BE2C (cell line): ENCODE data around the gene AGBL4.

Experiments
- DNase-seq: peaks from one replicate; pipeline ENCODE4 v3.0.0-alpha.2; 2020
- H3K27me3 ChIP-seq: fragments of 250-450 bp; sonication (Bioruptor Pico); 2 replicates; pipeline ENCODE4 v1.5.1; 2020; ENCODE audit warnings: mild to moderate bottlenecking
- H3K36me3 ChIP-seq: fragments of 250-450 bp; sonication (Bioruptor Pico); 2 replicates; pipeline ENCODE4 v1.5.1; 2020; ENCODE audit warnings: mild to moderate bottlenecking
- H3K4me1 ChIP-seq: fragments of 250-450 bp; sonication (Bioruptor Pico); 2 replicates; pipeline ENCODE4 v1.5.1; 2020
- H3K4me3 ChIP-seq: 2 replicates; pipeline ENCODE4 v1.5.1; 2011; ENCODE audit warnings: low read depth, low read length
- H3K9me3 ChIP-seq: fragments of 250-450 bp; sonication (Bioruptor Pico); 2 replicates; pipeline ENCODE4 v1.5.1; 2020
- CTCF ChIP-seq: IDR thresholded peaks from 2 replicates; pipeline ENCODE4 v1.5.1; 2012; ENCODE audit warnings: mild to moderate bottlenecking, low read depth, low read length

The AGBL4 gene

GRCh38 chr1:48979940-48980339 lies 1043.8 kb downstream of the AGBL4 start:
- H3K4me3 ChIP-seq, result no peak overlapping the region
- no peak for TF ChIP-seq CTCF
- no peak for DNase-seq

GRCh38 chr1:48978413-48978812 lies 1045.3 kb downstream of the AGBL4 start:
- Histone ChIP-seq H3K4me3 (no peak overlapping the region), H3K27me3 (no peaks in the 10 kb centered on the region), H3K4me1 (no peaks in the 10 kb centered on the region), H3K9me3 (no peaks in the 10 kb centered on the region), H3K36me3 (no peaks in the 10 kb centered on the region)
- no peak for TF ChIP-seq CTCF
- no peak for DNase-seq

More at GRCh38 chr1:48979940-48980339, 1043.8 kb downstream of the AGBL4 start:
- H3K4me1 ChIP-seq, result no peaks in the 10 kb centered on the region
- no peaks in the 10 kb centered on the region for H3K9me3 ChIP-seq
- no peaks in the 10 kb centered on the region for H3K27me3 ChIP-seq
- H3K36me3 ChIP-seq, result no peaks in the 10 kb centered on the region

GRCh38 chr1:48977273-48977672 lies 1046.5 kb downstream of the AGBL4 start:
- no peak overlapping the region for H3K4me3 ChIP-seq
- DNase-seq, result no peak

GRCh38 chr1:48969971-48970370 lies 1053.8 kb downstream of the AGBL4 start:
- H3K9me3 ChIP-seq, result no peaks in the 10 kb centered on the region
- DNase-seq, result no peak
- TF ChIP-seq CTCF, result no peak
- no peaks in the 10 kb centered on the region for H3K36me3 ChIP-seq
- H3K4me1 ChIP-seq, result no peaks in the 10 kb centered on the region; the same call in 1 of the 2 replicates
- H3K27me3 ChIP-seq, result no peaks in the 10 kb centered on the region
- no peak overlapping the region for H3K4me3 ChIP-seq

More at GRCh38 chr1:48977273-48977672, 1046.5 kb downstream of the AGBL4 start:
- Histone ChIP-seq H3K36me3 (no peaks in the 10 kb centered on the region), H3K9me3 (no peaks in the 10 kb centered on the region), H3K27me3 (no peaks in the 10 kb centered on the region), H3K4me1 (no peaks in the 10 kb centered on the region)
- TF ChIP-seq CTCF, result no peak

GRCh38 chr1:48967318-48967717 lies 1056.4 kb downstream of the AGBL4 start:
- TF ChIP-seq CTCF, result no peak
- DNase-seq, result no peak
- Histone ChIP-seq H3K4me1 (no peaks in the 10 kb centered on the region; the same call in 1 of the 2 replicates), H3K36me3 (no peaks in the 10 kb centered on the region), H3K4me3 (no peak overlapping the region), H3K27me3 (no peaks in the 10 kb centered on the region), H3K9me3 (no peaks in the 10 kb centered on the region)

- TF ChIP-seq CTCF, result no peak
- no peak for DNase-seq
- no peaks in the 10 kb centered on the region for H3K27me3 ChIP-seq
- no peaks in the 10 kb centered on the region for H3K9me3 ChIP-seq
- H3K4me3 ChIP-seq, result no peak overlapping the region
- H3K4me1 ChIP-seq, result no peaks in the 10 kb centered on the region; the same call in 1 of the 2 replicates
- H3K36me3 ChIP-seq, result no peaks in the 10 kb centered on the region
Measured at GRCh38 chr1:48966583-48966982, 1057.2 kb downstream of the AGBL4 start.
